Thoracic aorta endothelial cell (primary cell): Measurements from ENCODE around the gene BANF2. TPM values are rescaled to one million over a fixed set of nuclear protein-coding genes. Genes with fewer than 3 reads are reported as not detected.

Source experiments
- total RNA-seq: library from RNA; depleted of rRNA; stranded (reverse); fragments of >200 nt; gene quantifications from 2 replicates; pipeline ENCODE4 v1.2.3, GENCODE V29; 2012

BANF2 gene
- total RNA-seq = not detected in 2 replicates

DNA sequence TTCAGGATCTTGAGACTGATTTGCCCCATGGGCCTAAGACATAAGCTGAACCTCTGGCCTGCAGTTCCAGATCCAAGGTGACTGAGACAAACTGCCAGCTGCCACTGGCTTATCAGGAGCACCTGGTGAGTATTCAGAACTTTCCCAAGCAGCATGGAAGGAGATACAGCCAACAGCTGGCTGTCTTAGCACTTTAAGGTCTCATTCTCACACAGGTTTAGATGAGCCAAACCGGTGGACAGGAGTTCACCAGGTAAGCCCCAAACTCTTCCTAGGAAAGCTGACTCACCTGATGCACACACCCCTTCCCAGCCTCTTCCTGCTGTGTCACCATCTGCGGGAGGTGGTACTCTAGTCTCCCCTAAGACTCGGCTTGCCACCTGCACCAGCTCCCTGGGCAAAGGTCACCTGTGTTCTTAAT is at the start of gene BANF2:
Gene BANF2 (plus strand): TSS at position 36 of the 421 bp plus-strand sequence. CDS start 25,060 bp downstream, outside the sequence.

DNA sequence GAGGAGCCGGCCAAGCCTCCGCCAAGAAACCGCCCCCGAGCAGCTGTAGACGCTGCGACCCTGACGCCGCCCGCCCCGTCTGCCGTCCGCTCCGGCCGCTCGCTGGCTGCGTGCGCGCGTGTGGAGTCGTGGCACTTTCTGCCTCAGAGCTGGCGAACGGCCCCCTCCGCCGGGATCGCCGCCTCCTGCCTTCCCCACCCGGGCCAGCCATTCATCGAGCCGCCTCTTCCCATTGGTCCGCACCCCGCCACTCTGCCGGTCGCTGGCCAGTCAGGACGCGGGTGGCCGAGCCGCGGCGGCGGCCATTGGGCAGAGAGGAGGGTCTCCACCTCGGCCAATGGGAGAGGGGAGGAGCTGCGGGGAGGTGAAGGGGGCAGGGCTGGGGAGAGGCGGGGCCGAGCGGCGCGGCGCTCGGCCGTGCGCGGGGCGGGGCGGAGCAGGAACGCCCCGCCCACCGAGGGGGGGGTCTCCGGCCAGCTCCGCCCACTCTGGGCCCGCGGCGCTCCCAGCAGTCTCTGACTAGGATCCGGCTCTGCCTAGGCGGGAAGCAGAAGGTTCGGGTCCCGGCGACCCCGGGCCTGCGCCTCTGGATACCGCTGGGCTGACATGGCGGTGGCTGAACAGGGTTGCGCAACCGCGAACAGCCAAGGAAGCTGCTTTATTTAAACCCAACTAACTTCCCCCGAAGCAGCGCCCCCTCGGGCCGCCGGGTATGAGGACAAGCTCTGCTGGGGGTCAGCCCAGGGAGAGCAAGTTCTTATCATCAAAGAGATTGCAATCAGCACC is 17.5 kb upstream of the BANF2 start, which contains the start of gene RRBP1:
Gene RRBP1 (minus strand): TSS at position 140 of the 786 bp plus-strand sequence. CDS start 21,735 bp downstream, outside the sequence.

Other genes with a start within 250 kb of the BANF2 start
- gene BFSP1, start 168.6 kb upstream of the BANF2 start, total RNA-seq = 2.3 and 3.3 TPM in 2 replicates
- 329 and 333 TPM in 2 replicates for gene DSTN, start 129.9 kb upstream of the BANF2 start, total RNA-seq
- 79.6 and 83.1 TPM in 2 replicates for gene RRBP1, start 17.7 kb upstream of the BANF2 start, total RNA-seq